ENCODE measurements around the gene IL1RAPL1. TPM values are rescaled to one million over a fixed set of nuclear protein-coding genes. Genes with fewer than 3 reads are reported as not detected.

IL1RAPL1 gene
- total and polyA plus RNA-seq, 9 of the 15 experiments (the other 6 are each of a cell fraction or from before 2014, with no cell fraction given), result 0.04 to 0.07 (median 0.04) TPM; not detected in 6

DNA sequence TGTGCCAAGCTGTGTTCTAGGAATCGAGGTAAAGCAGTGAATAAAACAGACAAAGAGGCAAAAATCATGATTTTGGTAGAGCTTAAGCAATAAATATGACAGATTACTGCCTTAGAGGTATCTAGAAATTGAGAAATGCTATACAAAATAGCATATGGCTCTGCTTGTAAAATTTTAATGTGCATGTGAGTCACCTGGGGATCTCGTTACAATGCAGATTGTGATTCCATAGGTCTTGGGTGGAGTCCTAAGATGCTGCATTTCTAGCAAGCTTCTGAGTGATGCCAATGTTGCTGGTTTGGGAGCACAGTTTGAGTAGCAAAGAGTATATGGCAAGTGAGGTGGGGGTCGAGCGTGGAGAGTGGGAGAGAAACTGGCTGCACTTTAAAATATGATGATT lies 930.9 kb downstream of the IL1RAPL1 start:
- Histone ChIP-seq H3K27ac (ENCODE audit: extremely low read depth, low read depth, low read length) (no peak overlapping the region), H3K9me1 (ENCODE audit: control insufficient read depth, insufficient read depth, low read length) (no peaks in the 10 kb centered on the region), H3K4me3 (no peak overlapping the region), H4K20me1 (replicated peaks; ENCODE audit: control insufficient read depth, insufficient read depth, low read length) (no peaks in the 10 kb centered on the region), H3K4me2 (ENCODE audit: insufficient read depth, low read length) (no peak overlapping the region), H3K9ac (ENCODE audit: insufficient read depth in 1 of 2, low read depth in 2 of 2, low read length in 2 of 2) (no peak overlapping the region), H3K4me1 (replicated peaks in 1 of 2; ENCODE audit: control insufficient read depth in 2 of 2, insufficient read depth in 2 of 2, low read length in 2 of 2) (no peaks in the 10 kb centered on the region), H2AFZ (ENCODE audit: low read depth, low read length) (no peak overlapping the region), H3K27me3 (ENCODE audit: control insufficient read depth in 2 of 2, insufficient read depth in 2 of 2, low read length in 2 of 2) (no peaks in the 10 kb centered on the region), H3K9me3 (replicated peaks; ENCODE audit: control insufficient read depth, insufficient read depth, low read depth, low read length) (no peaks in the 10 kb centered on the region), H3K79me2 (ENCODE audit: control insufficient read depth, insufficient read depth, low read length) (no peaks in the 10 kb centered on the region), H3K36me3 (ENCODE audit: control insufficient read depth, insufficient read depth, low read length) (no peaks in the 10 kb centered on the region)
- no peak for FAIRE-seq
- in situ Hi-C loops (cut with MboI), result no loop called here
- no TSS peak for BruUV-seq (replicated peaks)
- no peak for ATAC-seq
- no peak for DNase-seq (ENCODE audit: extremely low read depth in 1 of 4, low spot score in 3 of 4)
- intact Hi-C loops (cut with micrococcal nuclease), result no loop called here
- WGBS (ENCODE audit: insufficient coverage, low coverage, missing lambda C conversion rate), result 0% methylated on average over 3 of the region's 4 CpGs
- CTCF ChIA-PET (ENCODE audit: low intra/inter-chr PET ratio), result no interaction called here
- POLR2A ChIA-PET, result no interaction called here
- TF ChIP-seq FOSL1 (tag; conservative IDR thresholded peaks at IDR 0.05) (no peak), SIRT6 (IDR thresholded peaks at IDR 0.05; ENCODE audit: low read depth, low read length) (no peak), EHMT2 (IDR thresholded peaks at IDR 0.05) (no peak)

GRCh38 chrX:29528281-29528680 lies 941.0 kb downstream of the IL1RAPL1 start:
- POLR2A ChIA-PET, result no interaction called here
- intact Hi-C loops (cut with micrococcal nuclease) (no loop called here), in situ Hi-C loops (cut with MboI) (no loop called here)
- FAIRE-seq (no peak), DNase-seq (ENCODE audit: extremely low read depth in 1 of 4, low spot score in 3 of 4) (no peak), ATAC-seq (no peak)
- Histone ChIP-seq H3K4me2 (ENCODE audit: insufficient read depth, low read length) (no peak overlapping the region), H3K27ac (ENCODE audit: extremely low read depth, low read depth, low read length) (no peak overlapping the region), H4K20me1 (replicated peaks; ENCODE audit: control insufficient read depth, insufficient read depth, low read length) (no peaks in the 10 kb centered on the region), H3K9me1 (ENCODE audit: control insufficient read depth, insufficient read depth, low read length) (no peaks in the 10 kb centered on the region), H3K4me1 (replicated peaks in 1 of 2; ENCODE audit: control insufficient read depth in 2 of 2, insufficient read depth in 2 of 2, low read length in 2 of 2) (no peaks in the 10 kb centered on the region), H3K27me3 (ENCODE audit: control insufficient read depth in 2 of 2, insufficient read depth in 2 of 2, low read length in 2 of 2) (no peaks in the 10 kb centered on the region), H3K79me2 (ENCODE audit: control insufficient read depth, insufficient read depth, low read length) (no peaks in the 10 kb centered on the region), H2AFZ (ENCODE audit: low read depth, low read length) (no peak overlapping the region), H3K36me3 (ENCODE audit: control insufficient read depth, insufficient read depth, low read length) (no peaks in the 10 kb centered on the region), H3K9ac (ENCODE audit: insufficient read depth in 1 of 2, low read depth in 2 of 2, low read length in 2 of 2) (no peak overlapping the region), H3K9me3 (replicated peaks; ENCODE audit: control insufficient read depth, insufficient read depth, low read depth, low read length) (no peaks in the 10 kb centered on the region), H3K4me3 (no peak overlapping the region)
- WGBS (ENCODE audit: insufficient coverage, low coverage, missing lambda C conversion rate), result 8% methylated on average over 1 of the region's 1 CpG
- no TSS peak for BruUV-seq (replicated peaks)
- TF ChIP-seq ZNF445 (CRISPR knock-in tag; IDR thresholded peaks at IDR 0.05; ENCODE audit: low read depth) (no peak), PTRF (tag; IDR thresholded peaks at IDR 0.05) (no peak), DDX20 (tag; IDR thresholded peaks at IDR 0.05; ENCODE audit: low read depth) (no peak), GABPB1 (CRISPR knock-in tag; IDR thresholded peaks at IDR 0.05) (no peak), MTA2 (IDR thresholded peaks at IDR 0.05; ENCODE audit: low read depth) (no peak), CREB5 (CRISPR knock-in tag; IDR thresholded peaks at IDR 0.05) (no peak), TAL1 (IDR thresholded peaks at IDR 0.05) (no peak), ZNF75A (CRISPR knock-in tag; IDR thresholded peaks at IDR 0.05) (no peak), NELFE (IDR thresholded peaks at IDR 0.05; ENCODE audit: insufficient read depth, insufficient read length) (no peak), CXXC5 (CRISPR knock-in tag; IDR thresholded peaks at IDR 0.05) (no peak), DIDO1 (tag; IDR thresholded peaks at IDR 0.05; ENCODE audit: low read depth) (no peak)
- CTCF ChIA-PET (ENCODE audit: low intra/inter-chr PET ratio), result no interaction called here

All from K562 (cell line).